GM11168 (cell line): ENCODE results near the gene TBCD.
"Not testable (repeated sequence)": the region's sequence is repeated elsewhere in the genome, so short reads cannot be mapped to it uniquely, and the experiment has no call there.

Experiments
- in situ Hi-C: fragments of 300-500 bp; cut with MboI; formaldehyde crosslinking; loops from one replicate; pipeline ENCODE4 v1.12.0; 2022; ENCODE audit warnings: low sequenced_read_pairs; ENCODE audit not compliant: unreplicated experiment

The TBCD gene

GRCh38 chr17:82957961-82958561 is 206.2 kb downstream of the TBCD start:
- in situ Hi-C loops = no loop called here

GRCh38 chr17:82959242-82959930 is 207.5 kb downstream of the TBCD start:
- in situ Hi-C loops = no loop called here

DNA sequence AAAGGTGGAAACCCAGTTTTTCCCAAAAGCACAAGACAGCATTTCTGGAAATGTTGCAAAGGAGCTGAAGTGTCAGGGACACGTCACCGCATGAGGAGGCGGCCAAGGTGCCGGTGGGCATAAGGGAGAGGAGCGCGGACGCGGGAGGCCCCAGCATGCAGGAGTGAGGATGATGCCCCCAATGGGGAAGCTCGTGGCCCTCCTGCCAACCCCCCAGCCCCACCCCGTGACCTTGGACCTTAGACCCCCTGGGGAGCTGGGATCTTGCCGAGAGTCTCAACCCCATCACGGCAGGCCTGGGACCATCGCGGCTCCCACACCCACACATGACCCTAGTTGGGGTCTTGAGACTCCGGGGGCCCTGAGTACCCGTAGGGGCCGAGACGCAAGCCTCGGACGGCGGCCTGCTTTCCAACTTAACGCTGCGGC is 208.1 kb downstream of the TBCD start:
- in situ Hi-C loops = no loop called here

GRCh38 chr17:82960419-82961271 is 208.8 kb downstream of the TBCD start:
- in situ Hi-C loops = no loop called here

- in situ Hi-C loops = no loop called here
Observed at GRCh38 chr17:82961366-82962162, 209.7 kb downstream of the TBCD start.

DNA sequence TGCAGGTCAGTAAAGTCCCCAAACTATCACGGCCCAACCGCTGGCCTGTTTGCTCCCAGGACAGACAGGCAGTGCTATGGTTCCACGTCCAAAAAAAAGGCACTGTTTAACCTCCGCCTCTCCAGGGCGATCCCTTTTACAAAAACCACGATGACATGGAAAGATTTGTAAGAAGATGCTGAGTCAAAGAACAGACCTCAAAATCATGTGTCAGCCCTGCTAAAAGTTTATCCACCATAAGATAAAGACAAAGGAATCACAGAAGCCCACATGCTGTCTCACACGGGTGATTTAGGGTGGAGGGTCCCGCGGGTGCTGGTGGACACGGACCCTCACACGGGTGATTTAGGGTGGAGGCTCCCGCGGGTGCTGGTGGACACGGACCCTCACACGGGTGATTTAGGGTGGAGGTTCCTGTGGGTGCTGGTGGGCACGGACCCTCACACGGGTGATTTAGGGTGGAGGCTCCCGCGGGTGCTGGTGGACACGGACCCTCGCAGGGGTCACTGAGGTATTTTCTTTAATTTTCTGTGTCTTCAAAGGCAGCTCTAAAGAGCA is 210.4 kb downstream of the TBCD start:
- in situ Hi-C loops = no loop called here

DNA sequence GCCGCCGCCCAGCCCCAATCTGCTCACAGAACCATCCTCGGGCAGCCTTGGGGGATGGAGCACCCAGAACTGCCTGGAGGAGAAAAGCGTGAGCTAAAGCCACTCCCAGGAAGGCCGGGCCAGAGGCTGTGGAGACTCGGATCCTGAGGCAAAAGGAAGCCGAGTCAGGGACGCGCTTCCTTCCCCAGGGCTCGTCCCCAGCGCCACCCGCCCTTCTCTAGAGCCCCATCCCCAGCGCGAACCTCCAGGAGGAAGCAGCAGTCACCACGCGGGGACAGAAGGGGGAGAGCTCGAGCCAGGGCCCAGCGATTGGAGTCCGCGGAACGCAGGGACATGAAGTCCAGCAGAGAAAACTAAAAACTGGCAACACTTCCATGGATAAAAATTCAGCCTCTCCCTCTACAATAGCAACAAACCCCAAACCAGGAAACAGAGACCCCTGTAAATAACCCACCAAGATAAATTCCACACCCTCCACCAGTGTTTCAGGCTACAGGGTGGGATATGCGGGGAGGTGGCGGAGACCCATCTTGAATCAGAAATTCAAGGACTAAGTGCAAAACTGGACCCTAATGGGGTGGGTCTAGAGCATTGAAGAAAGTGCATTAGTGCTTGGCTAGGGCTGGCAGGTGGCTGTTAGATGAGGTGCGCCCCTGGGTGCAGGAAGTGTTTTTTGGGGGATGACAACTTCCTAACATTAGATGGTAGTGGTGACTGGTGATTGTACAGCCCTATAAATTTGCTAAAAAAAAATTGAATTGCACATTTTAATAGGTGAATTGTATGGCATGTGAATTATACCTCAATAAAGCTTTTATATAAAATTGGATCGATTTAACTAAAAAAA is 211.5 kb downstream of the TBCD start:
- in situ Hi-C loops = no loop called here

DNA sequence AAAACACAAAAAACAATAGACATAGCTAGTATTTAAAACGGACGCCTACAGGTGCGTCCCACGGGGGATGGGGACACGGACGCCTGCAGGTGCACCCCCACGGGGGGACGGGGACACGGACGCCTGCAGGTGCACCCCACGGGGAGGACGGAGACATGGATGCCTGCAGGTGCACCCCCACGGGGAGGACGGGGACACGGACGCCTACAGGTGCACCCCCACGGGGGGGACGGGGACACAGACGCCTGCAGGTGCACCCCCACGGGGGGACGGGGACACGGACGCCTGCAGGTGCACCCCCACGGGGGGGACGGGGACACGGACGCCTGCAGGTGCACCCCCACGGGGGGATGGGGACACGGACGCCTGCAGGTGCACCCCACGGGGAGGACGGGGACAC is 212.6 kb downstream of the TBCD start:
- in situ Hi-C loops = not testable (repeated sequence)

- in situ Hi-C loops = no loop called here
Observed at GRCh38 chr17:82964851-82965341, 213.0 kb downstream of the TBCD start.

- in situ Hi-C loops = no loop called here
Observed at GRCh38 chr17:82965371-82965770, 213.5 kb downstream of the TBCD start.

- in situ Hi-C loops = no loop called here
Observed at GRCh38 chr17:82966415-82966814, 214.6 kb downstream of the TBCD start.

DNA sequence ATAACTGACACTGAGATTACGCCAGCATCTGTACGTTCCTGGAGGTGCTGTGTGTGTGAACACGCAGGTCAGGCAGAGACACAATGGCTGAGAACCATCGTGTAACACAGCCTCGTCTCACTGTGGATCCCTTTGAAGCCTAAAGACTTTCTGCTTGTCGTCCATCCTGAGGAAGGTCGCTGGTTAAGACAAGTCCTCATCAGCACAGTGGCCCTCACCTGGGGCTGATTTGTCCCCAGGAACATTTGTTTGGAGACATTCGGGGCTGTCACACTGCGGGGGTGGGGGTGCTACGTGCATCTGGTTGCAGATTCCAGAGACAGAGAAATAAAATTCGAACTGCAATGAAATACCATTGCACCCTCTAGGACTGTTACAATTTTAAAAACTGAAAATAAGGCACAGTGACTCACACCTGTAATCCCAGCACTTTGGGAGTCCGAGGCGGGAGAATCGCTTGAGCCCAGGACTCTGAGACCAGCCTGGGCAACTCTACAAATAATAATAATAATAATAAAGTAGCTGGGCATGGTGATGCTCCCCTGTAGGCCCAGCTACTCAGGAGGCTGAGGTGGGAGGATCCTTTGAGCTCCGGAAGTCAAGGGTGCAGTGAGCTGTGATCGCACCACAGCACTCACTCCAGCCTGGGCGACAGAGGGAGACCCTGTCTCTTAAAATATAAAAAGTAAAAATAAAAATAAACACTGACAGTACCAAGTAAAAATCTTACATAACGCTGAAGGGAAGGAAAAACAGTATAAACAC is 215.6 kb downstream of the TBCD start:
- in situ Hi-C loops = no loop called here

DNA sequence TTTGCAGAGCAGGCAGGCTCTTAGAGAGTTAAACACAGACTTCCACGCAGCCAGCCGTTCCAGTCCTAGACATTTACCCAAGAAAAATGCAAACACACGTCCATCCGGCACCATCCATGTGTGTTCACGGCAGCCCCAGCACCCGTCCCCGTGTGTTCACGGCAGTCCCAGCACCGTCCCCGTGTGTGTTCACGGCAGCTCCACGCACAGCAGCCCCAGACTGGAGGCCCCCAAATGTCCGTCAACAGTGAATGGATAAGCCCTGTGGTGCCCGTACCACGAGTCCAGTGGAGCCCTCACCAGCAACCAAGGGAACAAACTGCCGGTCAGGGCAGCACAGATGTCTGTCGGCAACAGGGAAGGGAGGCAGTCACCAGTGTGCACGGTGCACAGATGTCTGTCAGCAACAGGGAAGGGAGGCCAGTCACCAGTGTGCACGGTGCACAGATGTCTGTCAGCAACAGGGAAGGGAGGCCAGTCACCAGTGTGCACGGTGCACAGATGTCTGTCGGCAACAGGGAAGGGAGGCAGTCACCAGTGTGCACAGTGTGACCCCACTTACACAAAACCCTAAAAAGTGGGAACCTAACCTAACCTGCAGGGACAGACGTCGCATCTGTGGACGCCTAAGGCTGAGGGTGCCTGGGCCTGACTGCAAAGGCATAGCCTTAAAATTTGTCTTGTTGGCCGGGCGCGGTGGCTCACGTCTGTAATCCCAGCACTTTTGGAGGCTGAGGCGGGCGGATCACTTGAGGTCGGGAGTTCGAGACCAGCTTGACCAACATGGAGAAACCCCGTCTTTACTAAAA is 216.4 kb downstream of the TBCD start:
- in situ Hi-C loops = not testable (repeated sequence)

DNA sequence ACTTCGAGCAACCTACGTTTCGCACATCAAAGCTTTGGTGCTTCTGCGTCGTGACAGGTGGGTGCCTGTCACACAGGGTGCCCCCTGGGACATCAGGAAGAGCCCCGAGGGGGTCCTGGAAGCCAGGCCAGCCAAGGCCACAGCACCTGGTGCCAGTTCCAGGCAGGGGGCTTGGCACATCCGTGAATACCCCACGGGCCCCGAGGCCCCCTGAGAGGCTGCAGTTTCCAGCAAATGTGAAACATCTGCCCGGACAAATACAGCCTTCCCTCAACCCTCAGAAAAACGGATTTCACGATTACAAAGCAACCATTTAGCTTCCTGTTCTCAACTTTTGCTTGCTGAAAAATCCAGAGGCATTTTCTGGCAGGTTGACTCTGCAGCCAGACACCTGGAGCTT is 218.2 kb downstream of the TBCD start:
- in situ Hi-C loops = no loop called here

GRCh38 chr17:82970818-82971590 is 219.1 kb downstream of the TBCD start:
- in situ Hi-C loops = no loop called here

GRCh38 chr17:82972836-82973372 is 221.0 kb downstream of the TBCD start:
- in situ Hi-C loops = no loop called here
